ENCODE data around the gene INPP5A. TPM values are rescaled to one million over a fixed set of nuclear protein-coding genes. Genes with fewer than 3 reads are reported as not detected.
"Not testable (repeated sequence)": the region's sequence is repeated elsewhere in the genome, so short reads cannot be mapped to it uniquely, and the experiment has no call there.

The INPP5A gene
- total RNA-seq, 1 donor from 2014 or later: 45.2 TPM

DNA sequence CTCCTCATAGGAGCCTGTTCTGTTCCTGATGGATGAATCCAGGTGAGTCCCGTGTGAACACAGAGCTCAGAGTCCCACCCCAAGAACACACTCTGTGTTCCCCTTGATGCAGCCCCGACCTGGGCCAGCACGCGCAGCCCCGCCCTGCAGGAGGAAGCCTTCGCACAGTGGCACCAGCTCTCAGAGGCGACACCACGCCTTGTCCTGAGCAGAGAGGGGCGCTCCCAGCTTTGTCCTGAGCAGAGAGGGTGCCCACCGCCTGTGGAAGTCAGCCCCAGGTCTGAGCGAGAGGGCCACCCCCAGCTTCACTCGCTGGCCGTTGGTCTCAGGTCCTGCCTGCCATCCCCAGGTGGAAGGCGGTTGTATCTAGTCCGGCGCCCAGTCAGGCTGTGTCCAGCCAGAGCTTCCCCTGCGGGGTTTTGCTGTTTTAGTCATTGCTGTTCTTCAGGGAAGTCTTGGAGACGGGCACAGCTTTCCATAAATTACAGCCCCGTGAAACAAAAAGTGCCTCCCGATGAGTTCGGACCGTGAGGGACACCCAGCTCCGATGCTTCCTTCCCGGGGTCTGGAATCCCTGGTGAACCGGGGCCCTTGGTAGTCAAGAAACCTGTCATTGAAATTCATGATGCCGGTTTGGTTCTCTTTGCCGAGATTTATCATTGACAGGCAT, 204.7 kb downstream of the INPP5A start:
- TF ChIP-seq CTCF (IDR thresholded peaks at IDR 0.05; ENCODE audit: unreplicated experiment): no peak
- Mint-ChIP-seq H3K36me3 (ENCODE audit: low read depth, unreplicated experiment) (peaks cover 10% of the 10 kb centered on the region), H3K4me3 (ENCODE audit: unreplicated experiment) (no peak overlapping the region), H3K27ac (ENCODE audit: unreplicated experiment) (no peak overlapping the region), H3K9me3 (ENCODE audit: unreplicated experiment) (no peaks in the 10 kb centered on the region), H3K4me1 (ENCODE audit: unreplicated experiment) (no peaks in the 10 kb centered on the region), H3K27me3 (ENCODE audit: unreplicated experiment) (peaks cover 6% of the 10 kb centered on the region)
- no peak for DNase-seq (ENCODE audit: low spot score)

- Mint-ChIP-seq H3K9me3 (ENCODE audit: unreplicated experiment) (no peaks in the 10 kb centered on the region), H3K4me1 (ENCODE audit: unreplicated experiment) (no peaks in the 10 kb centered on the region), H3K36me3 (ENCODE audit: low read depth, unreplicated experiment) (peaks cover 10% of the 10 kb centered on the region), H3K27me3 (ENCODE audit: unreplicated experiment) (peaks cover 5% of the 10 kb centered on the region), H3K27ac (ENCODE audit: unreplicated experiment) (no peak overlapping the region), H3K4me3 (ENCODE audit: unreplicated experiment) (no peak overlapping the region)
- TF ChIP-seq CTCF (IDR thresholded peaks at IDR 0.05; ENCODE audit: unreplicated experiment): no peak
- DNase-seq (ENCODE audit: low spot score): no peak
Measured at GRCh38 chr10:132742837-132743194, 205.2 kb downstream of the INPP5A start.

GRCh38 chr10:132743196-132743924, 205.8 kb downstream of the INPP5A start:
- DNase-seq (ENCODE audit: low spot score): not testable (repeated sequence)

GRCh38 chr10:132743925-132744490, 206.4 kb downstream of the INPP5A start:
- H3K27ac Mint-ChIP-seq (ENCODE audit: unreplicated experiment): no peak overlapping the region
- H3K27me3 Mint-ChIP-seq (ENCODE audit: unreplicated experiment): peaks cover 8% of the 10 kb centered on the region
- no peaks in the 10 kb centered on the region for H3K4me1 Mint-ChIP-seq (ENCODE audit: unreplicated experiment)
- H3K9me3 Mint-ChIP-seq (ENCODE audit: unreplicated experiment): no peaks in the 10 kb centered on the region
- TF ChIP-seq CTCF (IDR thresholded peaks at IDR 0.05; ENCODE audit: unreplicated experiment): no peak
- H3K36me3 Mint-ChIP-seq (ENCODE audit: low read depth, unreplicated experiment): peaks cover 10% of the 10 kb centered on the region
- DNase-seq (ENCODE audit: low spot score): no peak
- H3K4me3 Mint-ChIP-seq (ENCODE audit: unreplicated experiment): no peak overlapping the region

More at GRCh38 chr10:132743196-132743924, 205.8 kb downstream of the INPP5A start:
- not testable (repeated sequence) for H3K4me3 Mint-ChIP-seq (ENCODE audit: unreplicated experiment); H3K4me1 Mint-ChIP-seq (ENCODE audit: unreplicated experiment); H3K27me3 Mint-ChIP-seq (ENCODE audit: unreplicated experiment); H3K9me3 Mint-ChIP-seq (ENCODE audit: unreplicated experiment); H3K36me3 Mint-ChIP-seq (ENCODE audit: low read depth, unreplicated experiment); H3K27ac Mint-ChIP-seq (ENCODE audit: unreplicated experiment)

DNA sequence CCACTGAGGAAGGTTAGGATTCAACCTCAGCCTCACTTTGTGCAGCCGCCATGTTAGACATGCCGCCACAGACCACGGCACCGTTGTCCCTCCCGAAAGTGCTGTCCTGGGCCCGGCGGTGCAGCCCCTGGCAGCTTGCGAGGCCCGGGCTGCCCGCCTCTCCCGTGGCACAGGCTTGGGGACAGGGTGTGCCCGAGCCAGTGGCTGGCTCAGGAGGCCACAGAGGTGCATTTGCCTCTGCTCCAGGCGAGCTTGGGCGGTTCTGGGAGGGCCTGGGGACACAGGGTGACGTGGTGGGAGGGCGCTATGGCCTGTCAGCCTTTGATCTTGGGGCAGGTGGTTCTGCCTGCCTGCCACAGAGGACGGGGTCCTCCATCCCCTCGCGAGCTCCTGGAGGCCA, 207.3 kb downstream of the INPP5A start:
- Mint-ChIP-seq H3K27ac (ENCODE audit: unreplicated experiment) (no peak overlapping the region), H3K4me3 (ENCODE audit: unreplicated experiment) (no peak overlapping the region), H3K9me3 (ENCODE audit: unreplicated experiment) (no peaks in the 10 kb centered on the region), H3K4me1 (ENCODE audit: unreplicated experiment) (no peaks in the 10 kb centered on the region), H3K36me3 (ENCODE audit: low read depth, unreplicated experiment) (peaks cover 13% of the 10 kb centered on the region), H3K27me3 (ENCODE audit: unreplicated experiment) (peaks cover 8% of the 10 kb centered on the region)
- DNase-seq (ENCODE audit: low spot score): no peak
- no peak for TF ChIP-seq CTCF (IDR thresholded peaks at IDR 0.05; ENCODE audit: unreplicated experiment)

Measured in endothelial cell (in vitro differentiated cells).